Fibroblast of skin of scalp (primary cell): ENCODE data around the gene KCND2. TPM values are rescaled to one million over a fixed set of nuclear protein-coding genes. Genes with fewer than 3 reads are reported as not detected.
A peak's percentile ranks its signal among the peaks of the same experiment; 100 is the strongest.
"Not testable (repeated sequence)": the region's sequence is repeated elsewhere in the genome, so short reads cannot be mapped to it uniquely, and the experiment has no call there.

ENCODE experiments used
- DNase-seq: peaks from one replicate; pipeline ENCODE4 v3.0.0-alpha.2; 2013
- polyA plus RNA-seq, 2 experiments: library from polyadenylated mRNA; unstranded; fragments of 120-200 nt; gene quantifications; one replicate each; pipeline ENCODE4 v1.2.1, GENCODE V29; 2013; ENCODE audit not compliant: insufficient read length in 2 of 2

KCND2 gene
- polyA plus RNA-seq (2013, experiment 1 of 2; ENCODE audit: insufficient read length) = 0.63 TPM
- 0.68 TPM for polyA plus RNA-seq (2013, experiment 2 of 2; ENCODE audit: insufficient read length)

DNA sequence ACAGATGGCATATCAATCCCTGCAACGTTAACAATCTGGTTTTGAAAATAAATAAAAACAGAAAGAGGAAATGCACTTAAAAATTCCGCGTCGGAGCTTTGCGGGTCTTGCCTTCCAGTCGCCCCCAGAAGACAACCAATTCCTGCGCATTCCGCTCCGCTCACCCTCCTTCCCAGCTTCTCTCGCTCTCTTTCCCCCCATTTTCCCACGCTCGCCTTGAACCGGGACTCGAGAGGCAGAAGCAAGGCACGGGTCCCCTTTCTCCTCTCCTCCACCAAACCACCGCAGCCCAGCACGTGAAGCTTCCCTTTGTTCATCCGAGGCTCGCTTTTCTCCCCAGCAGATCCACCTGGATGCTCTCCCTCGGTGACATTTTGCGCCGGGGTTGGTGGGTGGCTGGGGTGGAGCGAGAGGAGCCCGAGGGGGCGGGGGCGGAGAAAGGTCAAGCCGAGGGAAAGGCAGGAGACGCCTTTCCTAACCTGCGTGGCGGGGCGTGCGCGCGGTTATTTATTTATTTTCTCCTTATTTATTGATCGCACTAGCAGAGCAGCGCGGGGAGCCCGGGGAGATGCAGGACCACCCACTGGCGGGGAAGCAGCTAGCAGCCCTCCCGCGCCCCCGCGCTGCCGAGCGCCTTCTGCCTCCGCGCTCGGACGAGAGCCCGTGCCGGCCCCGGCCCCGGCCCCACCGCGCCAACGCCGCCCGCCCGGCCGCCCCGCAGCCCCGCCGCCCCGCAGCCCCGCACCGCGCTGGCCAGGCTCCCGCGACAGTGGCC is at the start of gene KCND2:
Gene KCND2, plus strand, starts transcription at position 475 of the 775 bp plus-strand sequence.
- no peak for DNase-seq

DNA sequence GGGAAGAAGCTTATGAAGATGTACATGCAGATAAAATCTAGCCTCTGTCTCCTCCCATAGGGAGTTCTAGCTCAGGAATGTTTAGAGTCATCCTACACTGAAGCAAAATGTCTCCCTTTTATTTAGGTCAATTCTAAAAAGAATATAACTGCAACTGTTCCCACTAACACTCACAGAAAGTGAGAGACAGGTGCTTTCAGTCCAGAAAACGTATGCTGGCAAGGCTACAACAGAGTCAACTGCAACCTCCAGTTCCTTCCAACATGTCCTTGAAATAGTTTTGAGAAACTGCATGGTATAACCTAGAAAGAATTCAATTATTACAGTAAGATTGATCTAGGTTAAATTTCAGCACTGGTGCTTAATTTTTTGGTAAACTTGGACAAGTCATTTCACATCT is 46.8 kb upstream of the KCND2 start:
- no peak for DNase-seq

DNA sequence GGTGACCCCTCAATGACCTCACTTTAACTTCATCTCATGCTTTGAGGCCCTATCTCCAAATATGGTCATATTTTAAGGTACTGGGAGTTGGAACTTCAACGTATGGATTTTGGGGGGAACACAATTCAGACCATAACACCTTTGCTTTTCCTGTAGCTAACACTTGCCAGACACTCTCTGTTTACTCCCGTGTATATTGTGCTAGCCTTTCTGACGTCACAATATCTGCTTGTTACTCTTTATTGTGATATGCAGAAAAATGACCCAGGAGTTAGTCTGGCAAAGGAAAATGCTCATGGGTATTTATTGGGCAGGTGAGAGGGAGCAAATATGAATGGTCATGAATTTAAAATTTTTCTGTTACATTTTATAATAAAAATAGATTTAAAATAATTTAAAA is 45.7 kb upstream of the KCND2 start:
- DNase-seq = no peak

DNA sequence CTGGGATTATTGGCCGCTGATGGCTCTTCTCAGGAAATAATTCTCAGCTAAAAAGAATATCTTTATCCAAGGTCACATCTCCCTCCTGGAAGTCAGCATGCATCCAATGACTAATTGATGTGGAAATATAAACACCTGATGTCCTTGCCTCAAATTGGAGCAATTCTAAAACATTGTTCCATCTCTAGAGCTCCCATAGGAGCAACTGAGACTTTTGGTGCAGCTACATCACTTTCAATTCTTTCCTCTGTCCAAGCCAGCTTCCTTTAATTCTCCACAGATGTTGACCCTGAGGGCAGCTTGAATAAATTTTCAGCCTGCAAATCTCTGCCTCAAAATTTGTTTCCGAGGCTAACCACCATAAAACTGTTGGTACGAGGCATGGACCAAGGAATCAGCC is 43.9 kb upstream of the KCND2 start:
- DNase-seq = no peak

DNA sequence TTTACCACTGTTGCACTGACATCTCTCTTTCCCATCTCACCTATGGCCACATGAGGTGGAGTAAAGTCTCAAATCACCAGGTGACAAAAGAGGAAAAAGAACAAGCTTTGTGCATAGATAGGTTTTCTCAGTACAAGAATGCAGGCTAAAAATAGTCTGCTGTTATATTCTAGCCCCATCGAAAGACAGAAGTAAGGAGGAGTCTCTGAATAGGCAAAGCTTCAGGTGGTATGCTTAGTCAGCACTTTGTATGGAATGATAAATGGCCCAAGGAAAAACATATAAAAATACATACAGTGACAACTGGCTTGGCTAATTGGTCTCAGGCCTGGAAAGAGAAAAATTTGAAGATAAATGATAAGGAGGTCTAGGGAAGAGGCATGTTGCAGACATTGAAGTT is 39.6 kb upstream of the KCND2 start:
- no peak for DNase-seq

DNA sequence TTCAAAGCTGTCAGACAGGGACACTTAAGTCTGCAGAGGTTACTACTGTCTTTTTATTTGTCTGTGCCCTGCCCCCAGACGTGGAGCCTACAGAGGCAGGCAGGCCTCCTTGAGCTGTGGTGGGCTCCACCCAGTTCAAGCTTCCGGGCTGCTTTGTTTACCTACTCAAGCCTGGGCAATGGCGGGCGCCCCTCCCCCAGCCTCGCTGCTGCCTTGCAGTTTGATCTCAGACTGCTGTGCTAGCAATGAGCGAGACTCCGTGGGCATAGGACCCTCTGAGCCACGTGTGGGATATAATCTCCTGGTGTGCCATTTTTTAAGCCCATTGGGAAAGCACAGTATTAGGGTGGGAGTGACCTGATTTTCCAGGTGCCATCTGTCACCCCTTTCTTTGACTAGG is 32.6 kb upstream of the KCND2 start:
- DNase-seq = not testable (repeated sequence)

DNA sequence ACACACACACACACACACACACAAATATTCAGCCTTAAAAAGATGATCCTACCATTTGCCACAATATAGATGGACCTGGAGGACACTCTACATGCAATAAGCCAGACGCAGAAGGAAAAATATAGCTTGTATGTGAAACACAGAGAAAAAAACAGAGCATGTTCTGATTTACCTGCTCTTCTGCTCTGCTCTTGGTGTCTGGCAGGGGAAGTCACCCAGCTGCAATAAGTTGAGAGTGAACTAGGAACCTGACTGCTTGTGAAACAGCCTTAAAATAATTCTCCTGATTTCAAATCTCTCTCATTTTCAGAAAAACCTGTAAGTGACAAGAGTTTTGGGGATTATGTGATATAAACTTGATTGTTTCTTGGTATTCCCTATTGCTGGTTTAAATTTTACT is 31.0 kb upstream of the KCND2 start:
- no peak for DNase-seq

DNA sequence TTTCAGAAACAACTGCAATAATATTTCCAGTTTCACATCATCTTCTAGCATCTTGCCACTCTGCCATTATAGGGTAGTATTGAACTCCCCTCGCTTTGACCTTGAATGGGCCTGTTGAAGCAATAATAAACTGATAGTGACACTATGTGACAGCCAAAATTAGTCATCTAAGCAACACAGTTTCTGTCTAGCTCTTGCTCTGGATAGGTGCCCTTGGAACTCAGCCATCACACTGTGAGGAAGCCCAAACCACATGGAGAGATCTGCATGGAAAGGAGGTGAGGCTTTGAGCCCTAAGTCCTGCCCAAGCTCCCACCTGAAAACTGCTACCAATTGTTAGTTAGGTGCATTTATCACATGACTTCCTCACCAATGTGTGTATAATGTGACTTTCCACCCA is 18.1 kb upstream of the KCND2 start:
- DNase-seq = no peak

DNA sequence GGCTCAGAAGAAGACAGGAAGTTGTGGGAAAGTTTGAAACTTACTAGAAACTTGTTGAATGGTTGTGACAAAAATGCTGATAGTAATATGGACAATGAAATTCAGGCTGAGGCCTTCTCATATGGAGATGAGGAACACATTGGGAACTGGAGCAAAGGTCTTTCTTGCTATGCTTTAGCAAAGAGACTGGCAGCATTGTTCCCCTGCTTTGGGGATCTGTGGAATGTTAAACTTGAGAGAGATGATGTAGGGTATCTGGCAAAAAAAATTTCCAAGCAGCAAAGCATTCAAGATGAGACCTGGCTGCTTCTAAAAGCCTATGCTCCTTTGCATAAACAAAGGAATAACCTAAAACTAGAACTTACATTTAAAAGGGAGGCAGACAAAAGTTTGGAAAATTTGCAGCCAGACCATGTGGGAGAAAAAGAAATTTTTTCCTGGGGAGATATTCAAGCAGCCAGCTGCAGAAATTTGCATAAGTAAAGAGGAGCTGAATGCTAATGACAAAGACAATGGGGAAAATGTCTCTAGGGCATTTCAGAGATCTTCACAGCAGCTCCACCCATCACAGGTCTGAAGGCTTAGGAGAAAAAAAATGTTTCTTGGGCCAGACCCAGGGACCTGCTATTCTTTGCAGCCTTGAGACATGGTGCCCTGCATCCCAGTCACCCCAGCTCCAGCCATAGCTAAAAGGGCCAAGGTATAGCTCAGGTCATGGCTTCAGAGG is 16.5 kb upstream of the KCND2 start:
- no peak for DNase-seq

DNA sequence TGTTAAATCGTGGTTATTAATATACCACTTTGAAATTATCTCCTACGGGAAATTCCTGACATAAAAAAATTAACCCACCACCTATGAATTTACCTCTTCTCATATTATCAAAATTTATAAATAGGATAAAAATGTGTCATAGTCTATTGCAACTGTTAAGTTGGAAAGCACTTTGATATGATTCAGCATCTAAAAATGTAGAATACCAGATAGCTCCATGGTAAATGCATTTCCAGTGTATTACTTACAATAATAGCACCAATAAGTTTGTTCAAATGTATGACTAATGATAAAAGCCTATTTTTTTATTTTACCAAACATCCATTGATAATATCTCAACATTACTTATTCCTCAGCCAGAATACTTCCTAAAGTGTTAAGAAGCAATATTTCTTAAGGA is 13.6 kb upstream of the KCND2 start:
- peak; percentile 31 for DNase-seq

DNA sequence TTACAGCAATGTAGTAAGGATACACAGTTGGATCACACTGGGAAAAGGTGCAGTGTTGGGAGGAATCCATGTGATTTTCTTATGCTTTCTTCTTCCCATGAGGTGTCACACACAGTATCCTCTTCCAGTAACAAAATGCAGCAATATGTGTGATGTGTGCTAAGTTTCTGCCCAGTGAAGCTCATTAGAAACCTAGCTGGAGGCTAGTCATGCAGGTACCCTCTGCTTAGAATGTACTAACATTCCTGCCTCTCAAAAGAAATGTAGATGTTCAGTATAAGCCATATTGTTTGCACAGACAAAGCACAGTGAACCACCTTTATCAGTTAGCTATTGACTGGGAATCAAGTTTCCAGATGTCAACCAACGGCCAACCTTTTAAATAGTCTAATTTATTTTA is 12.9 kb upstream of the KCND2 start:
- no peak for DNase-seq

DNA sequence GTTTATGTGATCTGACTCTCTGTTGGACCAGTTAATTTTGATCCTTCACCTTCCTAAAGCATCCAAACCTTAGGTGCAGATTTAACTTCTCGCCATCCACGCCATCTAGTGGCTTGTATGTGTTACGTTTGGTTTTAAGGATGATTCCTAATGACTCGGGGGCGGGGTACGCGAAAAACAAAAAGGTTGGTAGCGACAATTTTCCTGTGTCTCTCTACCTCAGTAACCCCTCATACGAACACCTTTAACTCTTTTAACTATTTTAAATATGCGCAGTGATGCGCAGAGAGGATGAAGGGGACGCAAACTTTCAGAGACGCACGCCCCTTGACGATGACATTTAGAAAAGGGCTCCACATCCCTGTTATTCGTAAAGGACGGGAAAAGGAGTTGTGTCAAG is 714 bp upstream of the KCND2 start:
- DNase-seq = peak; percentile 55

DNA sequence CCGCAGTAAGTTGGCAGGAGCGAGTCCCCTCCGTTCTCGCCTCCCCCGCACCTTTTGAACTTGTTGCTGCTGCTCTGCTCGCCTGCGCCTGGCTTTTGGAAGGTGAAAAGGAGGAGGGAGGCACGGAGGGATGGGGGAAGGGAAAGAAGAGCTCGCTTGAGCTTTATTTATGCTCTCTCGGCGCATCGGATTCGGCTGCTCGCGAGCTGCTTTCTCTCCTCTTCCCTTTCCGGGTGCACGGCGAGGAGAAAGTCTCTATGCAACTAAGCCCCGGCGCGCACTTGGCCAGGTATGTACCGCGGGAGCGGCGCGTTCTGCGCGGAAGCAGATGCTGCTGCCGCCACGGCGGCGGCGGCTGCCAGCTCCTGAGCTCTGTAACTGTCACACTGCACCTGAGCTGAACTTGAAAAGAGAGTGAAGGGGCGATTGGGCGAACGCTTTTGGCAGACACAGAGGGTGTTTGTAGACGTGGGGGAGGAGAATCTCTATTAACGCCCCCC is 551 bp downstream of the KCND2 start:
- peak; percentile 15 for DNase-seq

DNA sequence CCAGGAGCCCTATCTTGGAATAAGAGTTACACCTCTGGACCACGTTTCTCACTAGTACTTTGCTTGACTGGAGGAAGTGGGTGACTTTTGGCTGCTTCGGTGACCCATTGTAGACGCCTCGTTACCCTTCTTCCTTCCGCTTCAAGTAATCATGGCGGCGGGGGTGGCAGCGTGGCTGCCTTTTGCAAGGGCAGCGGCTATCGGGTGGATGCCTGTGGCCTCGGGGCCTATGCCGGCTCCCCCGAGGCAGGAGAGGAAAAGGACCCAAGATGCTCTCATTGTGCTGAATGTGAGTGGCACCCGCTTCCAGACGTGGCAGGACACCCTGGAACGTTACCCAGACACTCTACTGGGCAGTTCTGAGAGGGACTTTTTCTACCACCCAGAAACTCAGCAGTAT is 1.5 kb downstream of the KCND2 start:
- DNase-seq = no peak

DNA sequence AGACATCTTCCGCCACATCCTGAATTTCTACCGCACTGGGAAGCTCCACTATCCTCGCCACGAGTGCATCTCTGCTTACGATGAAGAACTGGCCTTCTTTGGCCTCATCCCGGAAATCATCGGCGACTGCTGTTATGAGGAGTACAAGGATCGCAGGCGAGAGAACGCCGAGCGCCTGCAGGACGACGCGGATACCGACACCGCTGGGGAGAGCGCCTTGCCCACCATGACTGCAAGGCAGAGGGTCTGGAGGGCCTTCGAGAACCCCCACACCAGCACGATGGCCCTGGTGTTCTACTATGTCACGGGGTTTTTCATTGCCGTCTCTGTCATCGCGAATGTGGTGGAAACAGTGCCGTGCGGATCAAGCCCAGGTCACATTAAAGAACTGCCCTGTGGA is 1.9 kb downstream of the KCND2 start:
- DNase-seq = no peak

DNA sequence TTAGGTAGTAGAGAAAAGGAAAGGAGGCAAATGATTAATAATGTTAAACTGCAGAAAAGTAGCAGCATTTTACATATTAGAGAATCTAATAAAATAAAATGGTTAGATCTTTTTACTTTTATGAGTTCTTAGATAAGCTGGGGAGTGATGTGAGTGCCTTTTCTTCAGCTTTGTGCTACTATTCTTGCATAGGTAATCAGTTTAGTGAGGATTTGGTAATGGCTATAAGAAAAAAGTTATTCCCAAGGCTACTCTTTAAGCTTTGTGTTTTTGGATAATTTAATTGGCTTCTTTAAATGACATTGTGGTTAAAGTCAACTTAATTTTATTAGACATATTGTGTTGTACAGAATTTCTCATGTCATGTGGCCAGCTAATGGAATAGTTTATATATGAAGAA is 3.7 kb downstream of the KCND2 start:
- no peak for DNase-seq

DNA sequence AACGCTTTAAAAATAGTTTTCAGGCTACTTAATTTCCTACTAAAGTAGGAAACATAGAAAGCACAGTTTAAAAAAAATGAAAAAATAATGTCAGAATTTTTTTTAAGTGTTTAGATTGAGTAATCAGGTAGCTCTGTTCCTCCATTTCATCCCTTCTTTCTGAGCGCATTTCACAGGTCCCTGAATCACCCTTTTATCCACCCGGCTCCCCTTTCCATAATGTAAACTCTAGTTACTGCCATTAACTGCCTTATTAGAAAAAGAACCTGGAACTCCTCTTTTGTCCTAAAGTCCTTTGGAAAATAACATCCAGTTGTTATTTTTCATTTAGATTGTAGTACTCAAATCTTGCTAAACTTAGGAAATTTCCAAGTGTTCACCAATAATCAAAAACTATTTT is 5.8 kb downstream of the KCND2 start:
- no peak for DNase-seq

DNA sequence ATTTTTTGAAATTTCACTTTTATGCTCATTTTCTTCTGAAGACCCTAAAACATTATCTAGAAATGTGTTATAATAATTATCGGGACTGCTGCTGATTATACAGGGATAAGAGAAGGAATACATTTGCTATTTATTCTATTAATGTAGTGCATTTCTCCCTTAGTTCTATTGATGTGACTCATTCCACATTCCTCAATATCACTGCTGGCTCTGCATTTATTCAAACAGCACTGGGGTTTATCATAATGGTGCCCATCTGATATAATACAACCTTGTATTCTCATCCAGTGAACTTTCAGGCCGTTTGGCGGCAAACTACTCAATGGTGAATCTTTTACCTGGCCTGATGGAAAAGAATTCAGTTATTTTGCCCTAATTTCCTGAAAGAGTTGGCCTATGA is 7.8 kb downstream of the KCND2 start:
- DNase-seq = no peak

DNA sequence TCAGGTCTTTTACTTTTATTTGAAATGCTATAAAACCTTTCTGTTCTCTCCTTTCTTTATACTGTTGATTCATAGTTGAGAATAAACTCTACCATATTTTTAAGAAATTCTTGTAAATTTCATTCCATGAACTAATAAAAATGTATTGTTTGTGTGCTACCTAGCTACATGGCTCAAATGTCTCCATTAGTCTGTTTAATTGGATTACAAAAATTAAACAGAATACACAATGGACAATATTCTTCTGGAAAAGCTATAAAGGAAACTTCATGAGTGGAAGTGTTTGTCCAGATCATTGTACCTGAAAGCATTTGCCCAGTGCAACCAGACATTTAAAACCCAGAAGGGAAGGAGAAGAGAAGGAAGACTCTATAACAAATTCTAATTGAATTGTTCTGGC is 20.1 kb downstream of the KCND2 start:
- DNase-seq = no peak

DNA sequence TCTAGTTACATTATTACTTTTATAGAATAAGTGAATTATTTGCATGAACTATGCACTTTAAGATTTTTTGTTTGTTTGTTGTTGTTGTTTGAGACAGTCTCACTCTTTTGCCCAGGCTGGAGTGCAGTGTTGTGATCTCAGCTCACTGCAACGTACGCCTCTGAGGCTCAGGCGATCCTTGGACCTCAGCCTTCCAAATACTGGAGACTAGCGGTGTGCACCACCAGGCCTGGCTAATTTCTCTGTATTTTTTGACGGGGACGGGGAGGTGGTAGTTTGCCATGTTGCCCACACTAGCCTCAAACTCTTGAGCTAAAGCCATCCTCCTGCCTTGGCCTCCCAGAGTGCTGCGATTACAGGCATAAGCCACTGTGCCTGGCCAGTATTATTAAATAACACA is 29.2 kb downstream of the KCND2 start:
- DNase-seq = no peak

DNA sequence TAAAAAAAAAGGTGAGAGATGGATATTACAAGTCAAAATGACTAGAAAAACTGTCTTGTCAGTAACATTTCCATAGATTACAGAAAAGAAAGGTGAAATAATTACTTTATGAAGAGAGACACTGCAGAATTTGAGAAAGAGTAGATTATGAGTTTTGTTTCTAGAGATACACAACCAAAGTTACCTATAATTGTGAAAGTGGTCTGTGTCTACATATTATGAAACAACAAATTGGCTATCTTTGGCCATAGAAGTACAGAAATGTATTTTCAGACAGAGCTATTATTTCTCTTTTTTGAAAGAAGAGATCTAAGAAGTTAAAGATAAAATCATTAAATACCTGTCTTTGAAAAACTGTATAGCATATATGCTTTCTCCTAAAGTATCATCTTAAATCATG is 30.1 kb downstream of the KCND2 start:
- no peak for DNase-seq

DNA sequence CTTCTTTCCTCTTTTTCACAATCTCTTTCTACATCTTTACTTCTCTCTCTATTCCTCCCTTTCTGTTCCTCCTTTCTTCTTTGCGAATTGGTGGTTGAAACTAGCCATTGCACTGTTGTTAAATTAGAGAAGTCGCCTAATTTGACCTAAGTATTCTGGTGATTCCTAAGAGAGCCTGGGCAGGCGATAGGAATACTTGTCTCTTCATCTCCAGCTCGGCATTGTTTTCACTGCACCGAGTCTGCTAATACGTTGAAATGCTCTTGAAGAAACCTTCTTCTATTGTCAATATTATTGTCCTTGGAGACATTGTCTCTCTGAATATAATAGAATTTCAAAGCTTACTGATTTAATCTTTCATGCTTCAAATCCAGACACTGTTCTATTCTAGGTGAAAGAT is 31.7 kb downstream of the KCND2 start:
- no peak for DNase-seq

DNA sequence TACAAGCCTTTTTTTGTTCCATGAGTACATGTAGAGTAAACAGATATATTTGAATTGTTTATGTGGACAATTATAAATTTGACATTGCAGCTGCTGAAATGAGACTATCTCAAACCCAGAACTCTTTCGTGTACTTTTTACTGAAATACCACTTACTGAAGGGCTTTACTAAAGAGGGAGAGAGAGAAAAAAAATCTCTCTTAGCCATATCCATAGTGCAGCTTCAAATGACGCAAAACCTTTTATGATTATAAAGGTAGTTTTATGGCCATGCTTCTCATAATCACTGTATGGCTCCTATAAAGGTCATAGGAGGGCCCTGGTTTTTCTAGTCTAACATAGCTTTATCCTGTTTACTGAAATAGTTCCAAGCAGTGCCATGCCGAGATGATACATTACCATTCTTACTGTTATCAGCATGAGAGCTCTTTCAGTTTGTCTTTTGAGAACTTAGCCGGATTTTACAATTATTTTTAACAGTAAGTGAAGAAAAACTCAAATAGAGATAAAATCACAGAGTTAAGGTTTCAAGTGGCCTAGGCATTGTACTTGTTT is 35.1 kb downstream of the KCND2 start:
- DNase-seq = no peak
